ENCODE results near the gene KRT222.

The KRT222 gene

GRCh38 chr17:40613467-40614154, 51.4 kb downstream of the KRT222 start:
- no peak for DNase-seq

- no peak for DNase-seq
These were observed 52.3 kb downstream of the KRT222 start for GRCh38 chr17:40612599-40613244.

- no peak for DNase-seq
These were observed 53.0 kb downstream of the KRT222 start for GRCh38 chr17:40611840-40612474.

DNA sequence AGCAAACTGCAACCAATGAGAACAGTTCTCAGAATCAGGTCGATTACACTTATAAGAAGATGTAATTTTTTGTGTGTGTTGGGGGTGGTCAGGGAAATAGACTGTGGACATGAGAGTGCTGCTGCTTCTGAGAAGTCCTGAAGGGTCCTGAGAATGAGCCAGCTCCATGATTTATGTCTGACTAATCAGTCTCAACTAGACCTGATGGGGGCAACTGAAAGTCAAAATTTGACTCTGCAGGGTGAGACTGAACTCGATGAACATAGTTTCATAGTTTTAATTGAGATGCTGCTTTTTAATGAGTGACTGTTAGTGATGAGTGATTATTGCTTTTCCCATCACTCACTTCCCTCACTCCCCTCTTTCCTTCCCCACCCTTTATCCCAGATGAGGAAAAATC, 54.6 kb downstream of the KRT222 start:
- DNase-seq = no peak

DNA sequence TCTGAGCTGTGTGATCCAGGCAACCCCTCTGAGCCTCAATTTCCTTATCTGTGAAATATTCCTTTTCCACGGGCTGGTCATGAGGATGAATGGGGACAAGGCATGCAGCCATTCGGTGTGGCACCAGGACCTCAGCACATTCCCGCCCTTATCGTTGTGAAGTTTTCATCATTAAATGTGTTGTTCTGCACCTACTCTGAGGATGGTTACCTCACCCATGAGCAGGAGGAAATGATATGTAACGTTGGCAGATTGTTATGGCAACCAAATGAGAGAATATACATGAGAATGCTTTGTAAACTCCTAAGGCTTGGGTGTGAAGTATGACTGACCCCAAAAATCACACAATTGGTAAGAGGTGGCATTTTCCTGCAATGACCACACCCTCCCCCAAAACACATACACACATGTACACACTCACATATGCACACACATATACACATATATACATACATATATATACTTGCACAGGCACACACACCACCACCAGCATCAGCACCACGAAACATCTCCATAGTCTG, 56.9 kb downstream of the KRT222 start:
- no peak for DNase-seq

DNA sequence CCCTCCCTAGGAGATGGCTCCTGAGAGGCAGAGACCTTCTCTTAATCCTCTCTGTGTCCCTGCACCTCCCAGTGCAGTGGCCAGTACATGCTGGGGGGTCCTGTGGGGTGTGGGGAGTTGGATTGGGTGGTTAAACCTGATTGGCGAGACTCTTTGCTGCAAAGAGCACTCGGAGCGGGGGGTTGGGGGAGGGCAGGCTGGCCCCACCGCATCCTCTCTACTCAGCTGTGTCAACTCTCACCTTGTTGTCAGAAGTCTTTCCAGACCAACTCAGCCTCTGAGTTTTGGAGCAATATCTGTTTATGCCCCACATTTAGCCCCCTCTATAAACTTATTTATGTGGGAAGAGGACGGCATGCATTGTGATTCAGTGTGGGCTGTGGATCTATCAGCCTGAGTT, 57.3 kb downstream of the KRT222 start:
- DNase-seq = no peak

DNA sequence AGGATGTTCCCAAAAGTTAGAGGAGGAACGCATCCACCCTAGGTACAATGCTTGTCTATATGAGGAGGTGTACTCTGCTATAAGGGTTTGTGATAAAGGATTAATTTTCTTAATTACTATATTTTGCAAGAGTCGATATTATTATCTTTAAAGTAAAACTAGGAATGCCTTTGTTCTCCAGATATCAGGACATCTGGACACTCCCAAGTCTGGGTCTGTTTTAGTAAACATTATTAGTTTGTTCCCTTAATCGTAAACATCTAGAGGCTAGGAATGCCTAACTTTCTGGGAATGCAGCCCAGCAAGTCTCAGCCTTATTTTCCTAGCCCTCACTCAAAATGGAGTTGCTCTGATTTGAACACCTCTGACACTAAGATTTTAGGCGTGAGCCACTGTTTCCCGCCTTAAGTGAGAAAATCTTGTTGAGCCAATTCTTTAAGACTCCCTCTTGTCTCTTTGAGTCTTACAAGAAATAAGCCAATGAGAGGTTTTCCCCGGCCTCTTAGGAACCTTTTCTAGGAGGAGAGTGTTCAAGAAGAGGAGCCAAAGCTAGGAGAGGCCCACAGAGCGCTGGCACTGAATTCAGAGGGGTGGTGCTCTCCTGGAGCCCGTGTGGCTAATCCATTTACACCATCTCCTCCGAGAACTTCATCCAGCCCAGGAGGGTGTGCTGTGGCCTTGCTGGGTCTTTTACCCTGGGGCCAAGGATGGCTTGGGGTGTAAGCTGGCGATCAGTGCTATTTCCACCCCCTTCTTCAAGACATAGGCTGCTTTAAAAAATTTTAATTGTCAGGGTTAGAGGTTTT, 58.2 kb downstream of the KRT222 start:
- no peak for DNase-seq

- DNase-seq = no peak
These were observed 59.7 kb downstream of the KRT222 start for GRCh38 chr17:40605306-40605705.

Measured in KG1 (cell line).